B cell (primary cell): ENCODE measurements around the gene PCSK4.

Experiments used
- EZH2 ChIP-seq: IDR thresholded peaks from 2 replicates; pipeline ENCODE4 v1.6.1; 2012; ENCODE audit warnings: borderline replicate concordance, low read depth, mild to moderate bottlenecking, moderate library complexity, low read length; ENCODE audit not compliant: insufficient read depth, poor library complexity, severe bottlenecking
- TF ChIP-seq, protein P1 (sequence below): fragments of 200-600 bp; IDR thresholded peaks from one replicate; pipeline ENCODE4 v1.8.0; 2022; ENCODE audit warnings: antibody characterized with exemption, mild to moderate bottlenecking

DNA sequence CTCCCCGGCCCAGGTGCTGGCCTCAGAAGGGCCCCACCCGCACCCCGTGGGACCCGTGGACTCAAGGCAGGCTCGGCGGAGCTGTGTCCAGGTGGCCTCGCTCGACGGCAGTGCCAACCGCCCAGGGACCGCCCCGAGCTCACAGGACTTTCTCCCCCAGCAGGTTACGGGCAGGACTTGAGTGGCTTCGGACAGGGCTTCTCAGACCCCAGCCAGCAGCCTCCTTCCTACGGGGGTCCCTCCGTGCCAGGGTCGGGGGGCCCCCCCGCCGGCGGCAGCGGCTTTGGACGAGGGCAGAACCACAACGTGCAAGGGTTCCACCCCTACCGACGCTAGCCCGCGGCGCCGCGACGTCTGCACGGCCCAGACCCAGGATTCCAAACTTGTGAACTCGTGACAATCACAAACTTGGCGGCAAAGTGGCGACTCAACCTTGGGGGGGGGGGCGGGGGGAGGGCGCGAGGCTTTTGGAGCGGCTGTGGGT lies 55.5 kb downstream of the PCSK4 start:
- TF ChIP-seq, protein P1, sequence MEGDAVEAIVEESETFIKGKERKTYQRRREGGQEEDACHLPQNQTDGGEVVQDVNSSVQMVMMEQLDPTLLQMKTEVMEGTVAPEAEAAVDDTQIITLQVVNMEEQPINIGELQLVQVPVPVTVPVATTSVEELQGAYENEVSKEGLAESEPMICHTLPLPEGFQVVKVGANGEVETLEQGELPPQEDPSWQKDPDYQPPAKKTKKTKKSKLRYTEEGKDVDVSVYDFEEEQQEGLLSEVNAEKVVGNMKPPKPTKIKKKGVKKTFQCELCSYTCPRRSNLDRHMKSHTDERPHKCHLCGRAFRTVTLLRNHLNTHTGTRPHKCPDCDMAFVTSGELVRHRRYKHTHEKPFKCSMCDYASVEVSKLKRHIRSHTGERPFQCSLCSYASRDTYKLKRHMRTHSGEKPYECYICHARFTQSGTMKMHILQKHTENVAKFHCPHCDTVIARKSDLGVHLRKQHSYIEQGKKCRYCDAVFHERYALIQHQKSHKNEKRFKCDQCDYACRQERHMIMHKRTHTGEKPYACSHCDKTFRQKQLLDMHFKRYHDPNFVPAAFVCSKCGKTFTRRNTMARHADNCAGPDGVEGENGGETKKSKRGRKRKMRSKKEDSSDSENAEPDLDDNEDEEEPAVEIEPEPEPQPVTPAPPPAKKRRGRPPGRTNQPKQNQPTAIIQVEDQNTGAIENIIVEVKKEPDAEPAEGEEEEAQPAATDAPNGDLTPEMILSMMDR: no peak
- no peak for TF ChIP-seq EZH2
